K562 (cell line): ENCODE measurements around the gene CLCC1. TPM values are rescaled to one million over a fixed set of nuclear protein-coding genes. Genes with fewer than 3 reads are reported as not detected.

Source experiments
- ATAC-seq: fragments of 200-7000 bp; cut with Tn5 transposase; 3 replicates; pipeline ENCODE4 v1.9.1; 2020; ENCODE audit warnings: moderate library complexity
- BruUV-seq: library from RNA; stranded (reverse); fragments of 400-500 nt; replicated peaks from 2 replicates; lab custom pipeline; 2021; lab: Mats Ljungman, UMichigan
- CTCF ChIA-PET: fragments of 300-600 bp; formaldehyde crosslinking; extraction: SDS; loops from one replicate; lab custom pipeline; 2021; ENCODE audit warnings: low intra/inter-chr PET ratio; lab: Yijun Ruan, JAX
- POLR2A ChIA-PET: fragments of 300-600, 350-650 bp; sonication (Branson Sonifier 250); formaldehyde crosslinking; extraction: SDS; loops from one replicate; lab custom pipeline; 2021; ENCODE audit warnings: antibody characterized with exemption, inconsistent platforms; lab: Yijun Ruan, JAX
- DNase-seq, 4 experiments: peaks; one replicate each; pipeline versions ENCODE4 v3.0.0 to v3.0.0-alpha.2; 2011 to 2018; ENCODE audit warnings: low spot score in 3 of 4, mixed read lengths in 3 of 4; ENCODE audit errors: extremely low read depth in 1 of 4
- FAIRE-seq: peaks from 2 replicates; lab custom pipeline; 2011; peaks lifted over from hg19 to GRCh38; lab: Jason Lieb, UNC
- H2AFZ ChIP-seq: 2 replicates; pipeline ENCODE4 v1.6.0; 2011; ENCODE audit warnings: low read depth, low read length, control low read depth, inconsistent platforms
- H3K27ac ChIP-seq: fragments of 200-600 bp; 3 replicates; pipeline ENCODE4 v1.8.0; 2011; ENCODE audit warnings: low read depth, mild to moderate bottlenecking, control low read depth, inconsistent platforms, low read length, moderate library complexity, mixed read lengths; ENCODE audit errors: extremely low read depth
- H3K27me3 ChIP-seq, 2 experiments: fragments of 300-600 bp in 1 of 2; 2 replicates in 1 of 2; 3 replicates in 1 of 2; pipeline versions ENCODE4 v1.6.0 to v1.8.0; 2011; ENCODE audit warnings: inconsistent platforms in 2 of 2, low read length in 2 of 2, mild to moderate bottlenecking in 1 of 2, mixed read lengths in 1 of 2, moderate library complexity in 1 of 2; ENCODE audit not compliant: control insufficient read depth in 2 of 2, insufficient read depth in 2 of 2
- H3K36me3 ChIP-seq: fragments of 300-600 bp; 3 replicates; pipeline ENCODE4 v1.8.0; 2011; ENCODE audit warnings: mild to moderate bottlenecking, low read length, inconsistent platforms; ENCODE audit not compliant: control insufficient read depth, insufficient read depth
- H3K4me1 ChIP-seq, 2 experiments: fragments of 200-600 bp in 1 of 2; replicated peaks in 1 of 2; 2 replicates in 1 of 2; 3 replicates in 1 of 2; pipeline versions ENCODE4 v1.5.1 to v1.8.0; 2011; ENCODE audit warnings: inconsistent platforms in 2 of 2, low read length in 2 of 2, mild to moderate bottlenecking in 1 of 2, mixed read lengths in 1 of 2, moderate library complexity in 1 of 2; ENCODE audit not compliant: control insufficient read depth in 2 of 2, insufficient read depth in 2 of 2
- H3K4me2 ChIP-seq: 2 replicates; pipeline ENCODE4 v1.6.1; 2011; ENCODE audit warnings: low read length, control low read depth, inconsistent platforms, mixed read lengths; ENCODE audit not compliant: insufficient read depth
- H3K4me3 ChIP-seq: fragments of 200-600 bp; sonication (generic), shearing (Covaris generic); 2 replicates; pipeline ENCODE4 v1.5.1; 2016; ENCODE audit warnings: control low read depth, inconsistent platforms
- H3K79me2 ChIP-seq: fragments of 200-600 bp; 3 replicates; pipeline ENCODE4 v1.8.0; 2011; ENCODE audit warnings: low read length, inconsistent platforms; ENCODE audit not compliant: control insufficient read depth, insufficient read depth
- H3K9ac ChIP-seq, 2 experiments: 2 replicates each; pipeline versions ENCODE4 v1.6.0 to v1.6.1; 2011; ENCODE audit warnings: low read depth in 2 of 2, low read length in 2 of 2, control low read depth in 1 of 2, inconsistent platforms in 1 of 2, mild to moderate bottlenecking in 1 of 2, mixed read lengths in 1 of 2; ENCODE audit not compliant: insufficient read depth in 1 of 2
- H3K9me1 ChIP-seq: one replicate; pipeline ENCODE4 v1.6.0; 2011; ENCODE audit warnings: inconsistent platforms, mild to moderate bottlenecking, low read length, moderate library complexity; ENCODE audit not compliant: control insufficient read depth, insufficient read depth
- H3K9me3 ChIP-seq: replicated peaks from 2 replicates; pipeline ENCODE4 v1.5.1; 2011; ENCODE audit warnings: low read depth, low read length, inconsistent platforms; ENCODE audit not compliant: control insufficient read depth, insufficient read depth
- H4K20me1 ChIP-seq: replicated peaks from 2 replicates; pipeline ENCODE4 v1.6.1; 2011; ENCODE audit warnings: low read length, inconsistent platforms, mixed read lengths; ENCODE audit not compliant: control insufficient read depth, insufficient read depth
- ARID3A ChIP-seq: IDR thresholded peaks from 2 replicates; pipeline ENCODE4 v1.6.1; 2012; ENCODE audit warnings: low read depth, low read length, improper control_type of control experiment, borderline replicate concordance
- FOXK2 ChIP-seq, 2 experiments: fragments of 450-650 bp; IDR thresholded peaks in 1 of 2; conservative IDR thresholded peaks in 1 of 2; 2 replicates each; pipeline ENCODE4 v1.6.1; 2016; ENCODE audit warnings: low read depth in 2 of 2, mild to moderate bottlenecking in 1 of 2
- NCOR1 ChIP-seq: fragments of 450-650 bp; IDR thresholded peaks from 2 replicates; pipeline ENCODE4 v1.6.1; 2016; ENCODE audit warnings: mild to moderate bottlenecking, moderate library complexity
- NFIX ChIP-seq: fragments of 250-450 bp; sonication (Bioruptor Pico); IDR thresholded peaks from 2 replicates; pipeline ENCODE4 v1.4.0; 2020; ENCODE audit warnings: low read depth, mild to moderate bottlenecking, moderate library complexity
- NFRKB ChIP-seq: fragments of 450-650 bp; IDR thresholded peaks from 2 replicates; pipeline ENCODE4 v1.6.1; 2016; ENCODE audit warnings: low read depth
- PRDM10 ChIP-seq: fragments of 450-650 bp; IDR thresholded peaks from 2 replicates; pipeline ENCODE4 v1.6.1; 2018; ENCODE audit not compliant: partially characterized antibody
- RBM34 ChIP-seq: fragments of 200-400 bp; formaldehyde crosslinking; IDR thresholded peaks from 2 replicates; pipeline ENCODE4 v1.6.1; 2018; ENCODE audit warnings: low read length, borderline replicate concordance; ENCODE audit not compliant: insufficient read depth
- SIN3B ChIP-seq: fragments of 450-650 bp; IDR thresholded peaks from 2 replicates; pipeline ENCODE4 v1.6.1; 2017; ENCODE audit warnings: low read depth, mild to moderate bottlenecking, moderate library complexity
- YBX1 ChIP-seq: fragments of 450-650 bp; IDR thresholded peaks from 2 replicates; pipeline ENCODE4 v1.7.1; 2016; ENCODE audit warnings: mild to moderate bottlenecking
- ZBED1 ChIP-seq: IDR thresholded peaks from 2 replicates; pipeline ENCODE4 v1.6.1; 2014
- ZNF431 ChIP-seq: sonication (generic); formaldehyde crosslinking; IDR thresholded peaks from 2 replicates; pipeline ENCODE4 v1.8.0; 2022; ENCODE audit warnings: mild to moderate bottlenecking, missing genetic modification reagents
- ZNF518B ChIP-seq: fragments of 250-450 bp; sonication (Bioruptor Pico); IDR thresholded peaks from 2 replicates; pipeline ENCODE4 v1.5.0; 2021; ENCODE audit warnings: mild to moderate bottlenecking, moderate library complexity
- ZNF785 ChIP-seq: fragments of 250-450 bp; sonication (Bioruptor Pico); IDR thresholded peaks from 2 replicates; pipeline ENCODE4 v1.4.0; 2020; ENCODE audit warnings: mild to moderate bottlenecking
- WGBS: fragments of 100-300 bp; shearing (Covaris generic); methylation state at CpG from one replicate; pipeline ENCODE4 v1.1.6; 2016; ENCODE audit warnings: low coverage, mixed read lengths; ENCODE audit not compliant: insufficient coverage; ENCODE audit errors: missing lambda C conversion rate; 5-methylcytosine and 5-hydroxymethylcytosine counted together
- in situ Hi-C: fragments of 300-500 bp; cut with MboI; formaldehyde crosslinking; loops from 4 replicates; pipeline ENCODE4 v1.15.0; 2018; ENCODE audit warnings: inconsistent platforms, mixed read lengths
- intact Hi-C: fragments of 100-400 bp; cut with micrococcal nuclease; formaldehyde crosslinking; loops from 2 replicates; pipeline ENCODE4 v1.14.2; 2022
- polyA plus RNA-seq, 8 experiments: library from polyadenylated mRNA; depleted of rRNA in 4 of 8; stranded (reverse) in 5 of 8; unstranded in 3 of 8; fragments of >200 nt; fragmentation: Nextera tagmentation in 2 of 8; fragmentation: Illumina TruSeq in 1 of 8; extraction: Ambion mirVana in 2 of 8; extraction: Trizol in 1 of 8; gene quantifications; 2 replicates each; pipeline versions ENCODE4 v1.2.1 to v1.2.3, GENCODE V29; 2011 to 2014; ENCODE audit warnings: inconsistent platforms in 1 of 8, missing spikeins in 1 of 8
- total RNA-seq, 7 experiments: library from RNA; depleted of rRNA in 6 of 7; stranded (reverse); fragments of >200 nt in 6 of 7; fragmentation: Illumina TruSeq in 2 of 7; extraction: Trizol in 2 of 7; gene quantifications; 2 replicates each; pipeline versions ENCODE4 v1.2.1 to v1.2.3, GENCODE V29; 2011 to 2021; ENCODE audit warnings: low replicate concordance in 1 of 7

Gene CLCC1
- total and polyA plus RNA-seq, 9 of the 15 experiments (the other 6 are each of a cell fraction or from before 2014, with no cell fraction given) = 28.8 to 63.4 (median 40.4) TPM

- no peaks in the 10 kb centered on the region for H3K27me3 ChIP-seq
- no peaks in the 10 kb centered on the region for H3K9me1 ChIP-seq
- intact Hi-C loops = loop anchor here (5.0 kb wide), 3 partner anchors 50 to 150 kb away; partner anchors contain the start of genes ELAPOR1 and WDR47
- peaks cover 34% of the 10 kb centered on the region for H3K36me3 ChIP-seq
- ChIA-PET POLR2A (interaction anchor here (0.6 to 3.2 kb wide), 14 partner anchors 9 to 401 kb away, joined by 3 to 36 read pairs (median 4); partner anchors contain the start of genes TAF13 and TMEM167B), CTCF (interaction anchor here (0.7 kb wide), 1 partner anchor 433 kb away, joined by 8 read pairs; no protein-coding TSS in a partner anchor)
- FAIRE-seq (no peak), DNase-seq (peak in 1 of 4 experiments; percentile 27), ATAC-seq (no peak)
- no peaks in the 10 kb centered on the region for H3K9me3 ChIP-seq
- WGBS = 40% methylated on average over 15 of the region's 15 CpGs
- H4K20me1 ChIP-seq = peaks cover 23% of the 10 kb centered on the region
- in situ Hi-C loops = no loop called here
- peak overlapping the region; percentile 44; the same call in 1 of the 2 replicates for H2AFZ ChIP-seq
- H3K9ac ChIP-seq = peak overlapping the region; percentile 62 to 90; a peak in 3 of 4 replicates
- peaks cover 18 to 21% of the 10 kb centered on the region in 2 experiments for H3K4me1 ChIP-seq
- H3K27ac ChIP-seq = peak overlapping the region; percentile 91
- BruUV-seq = no TSS peak
- peak overlapping the region; percentile 65 for H3K4me3 ChIP-seq
- peak overlapping the region; percentile 82 for H3K4me2 ChIP-seq
- peaks cover 64% of the 10 kb centered on the region for H3K79me2 ChIP-seq
- no peak for TF ChIP-seq YBX1
- TF ChIP-seq ARID3A = no peak
- no peak for TF ChIP-seq FOXK2 (conservative IDR thresholded peaks at IDR 0.05 in 1 of 2, IDR thresholded peaks at IDR 0.05 in 1 of 2; ENCODE audit: low read depth in 2 of 2)
- TF ChIP-seq PRDM10 = peak; percentile 66
- TF ChIP-seq RBM34 = no peak
- TF ChIP-seq NFRKB = 0 out of 2 replicates have a peak, but pooled peaks have one; percentile 5
- no peak for TF ChIP-seq ZNF518B (CRISPR knock-in tag)
- TF ChIP-seq NCOR1 = no peak
- no peak for TF ChIP-seq SIN3B
- no peak for TF ChIP-seq ZNF785
- TF ChIP-seq NFIX = no peak
- TF ChIP-seq ZNF431 (CRISPR knock-in tag) = 0 out of 2 replicates have a peak, but pooled peaks have one; percentile 17
- TF ChIP-seq ZBED1 = no peak
Measured at GRCh38 chr1:108961752-108962486, 1.4 kb downstream of the CLCC1 start.
